Transverse colon (tissue), 4 donors: Measurements from ENCODE around the gene SNN. TPM values are rescaled to one million over a fixed set of nuclear protein-coding genes. Genes with fewer than 3 reads are reported as not detected.

Experiments used
- DNase-seq: peaks from one replicate; pipeline ENCODE4 v3.0.0-alpha.2; 2019
- H3K27ac ChIP-seq, 4 donors: fragments of 200-600 bp; sonication (generic); 2 replicates each; pipeline ENCODE4 v1.5.1; 2016 to 2018; ENCODE audit warnings: inconsistent platforms in 4 of 4
- H3K27me3 ChIP-seq: fragments of 200-600 bp; sonication (generic); 2 replicates; pipeline ENCODE4 v1.5.1; 2017; ENCODE audit warnings: inconsistent platforms
- H3K36me3 ChIP-seq, 4 donors: fragments of 200-600 bp; sonication (generic); 2 replicates each; pipeline ENCODE4 v1.5.1; 2017 to 2019; ENCODE audit warnings: inconsistent platforms in 4 of 4
- H3K4me1 ChIP-seq, 4 donors: fragments of 200-600 bp; sonication (generic); 2 replicates each; pipeline ENCODE4 v1.5.1; 2017 to 2020; ENCODE audit warnings: inconsistent platforms in 4 of 4
- H3K4me3 ChIP-seq, 4 donors: fragments of 200-600 bp; sonication (generic); 1 replicate in 1 of 4; 2 replicates in 3 of 4; pipeline versions ENCODE4 v1.5.1 to v1.6.1; 2017 to 2019; ENCODE audit warnings: inconsistent platforms in 4 of 4
- H3K9me3 ChIP-seq, 2 donors: fragments of 200-600 bp; sonication (generic); 2 replicates each; pipeline ENCODE4 v1.5.1; 2017 to 2019; ENCODE audit warnings: inconsistent platforms in 2 of 2
- CTCF ChIP-seq, 5 experiments: fragments of 200-600 bp in 3 of 5; fragments of 450-650 bp in 2 of 5; sonication (generic) in 3 of 5; IDR thresholded peaks; 1 replicate in 2 of 5; 2 replicates in 3 of 5; pipeline ENCODE4 v1.5.1; 2016 to 2017; ENCODE audit warnings: antibody characterized with exemption in 5 of 5, inconsistent platforms in 3 of 5, mild to moderate bottlenecking in 2 of 5, moderate library complexity in 1 of 5
- EP300 ChIP-seq: sonication (generic); formaldehyde crosslinking; IDR thresholded peaks from one replicate; pipeline ENCODE4 v1.6.1; 2017; ENCODE audit warnings: antibody characterized with exemption, low read depth
- POLR2A ChIP-seq: fragments of 450-650 bp; IDR thresholded peaks from one replicate; pipeline ENCODE4 v1.6.1; 2016; ENCODE audit warnings: antibody characterized with exemption, mild to moderate bottlenecking, moderate library complexity
- POLR2AphosphoS5 ChIP-seq, 3 donors: sonication (generic); formaldehyde crosslinking; IDR thresholded peaks; one replicate each; pipeline ENCODE4 v1.6.1; 2016; ENCODE audit warnings: antibody characterized with exemption in 3 of 3
- WGBS, 2 donors: methylation state at CpG; one replicate each; pipeline ENCODE4 v1.1.5; 2018; ENCODE audit warnings: low coverage in 1 of 2; 5-methylcytosine and 5-hydroxymethylcytosine counted together
- in situ Hi-C, 4 donors: fragments of 200-750 bp; cut with MboI; loops; one replicate each; pipeline versions ENCODE4 v1.15.0 to v1.15.1; 2017; ENCODE audit warnings: low sequenced_read_pairs in 3 of 4, low pct_ligation_motif_present in 1 of 4, low pct_unique_long_range_greater_than_20kb in 1 of 4
- intact Hi-C: fragments of 100-400 bp; cut with DNase I; formaldehyde crosslinking; loops from one replicate; pipeline ENCODE4 v1.15.1; 2023; ENCODE audit warnings: low total_unique reads
- total RNA-seq, 4 donors: library from RNA; depleted of rRNA; stranded (reverse); fragments of >200 nt; gene quantifications; one replicate each; pipeline ENCODE4 v1.1.0, GENCODE V29; 2016

The SNN gene
- total RNA-seq, 4 donors from 2014 or later: 4.9 to 12.3 (median 8.6) TPM

GRCh38 chr16:11674001-11674817 lies 6.0 kb downstream of the SNN start:
- Histone ChIP-seq H3K9me3 (no peaks in the 10 kb centered on the region), H3K27ac (peak overlapping the region in 1 of 4 donors; percentile 30), H3K36me3 (peaks cover 0 to 2% (median 0%) of the 10 kb centered on the region in 4 donors), H3K4me1 (peaks cover 12 to 68% (median 28%) of the 10 kb centered on the region in 4 donors), H3K27me3 (peaks cover under 1% of the 10 kb centered on the region), H3K4me3 (no peak overlapping the region)
- in situ Hi-C loops: no loop called here
- 91% methylated on average over 25 of the region's 25 CpGs; no CpG with 5 or more reads in 1 of the 2 donors for WGBS, 2 donors
- DNase-seq: no peak
- intact Hi-C loops: no loop called here
- no peak for TF ChIP-seq CTCF (IDR thresholded peaks at IDR 0.05)
- TF ChIP-seq POLR2AphosphoS5 (IDR thresholded peaks at IDR 0.05): no peak

- H3K4me3 ChIP-seq: no peak overlapping the region
- no peaks in the 10 kb centered on the region for H3K9me3 ChIP-seq
- peaks cover 12 to 64% (median 21%) of the 10 kb centered on the region in 4 donors for H3K4me1 ChIP-seq
- no peak for DNase-seq
- 19 to 48% methylated on average over 4 to 14 of the region's 15 CpGs for WGBS, 2 donors
- peaks cover 0 to 9% (median 0%) of the 10 kb centered on the region in 4 donors for H3K36me3 ChIP-seq
- in situ Hi-C loops: no loop called here
- intact Hi-C loops: no loop called here
- TF ChIP-seq EP300 (no peak), POLR2AphosphoS5 (IDR thresholded peaks at IDR 0.05) (no peak), CTCF (IDR thresholded peaks at IDR 0.05) (no peak), POLR2A (no peak)
- H3K27me3 ChIP-seq: no peaks in the 10 kb centered on the region
- peak overlapping the region in 3 of 4 donors; percentile 8 to 22 (median 20) for H3K27ac ChIP-seq
Measured at GRCh38 chr16:11674818-11675560, 6.7 kb downstream of the SNN start.

GRCh38 chr16:11675561-11676511 lies 7.6 kb downstream of the SNN start:
- H3K27me3 ChIP-seq: no peaks in the 10 kb centered on the region
- intact Hi-C loops: no loop called here
- no peak overlapping the region for H3K4me3 ChIP-seq
- TF ChIP-seq CTCF (IDR thresholded peaks at IDR 0.05) (no peak), EP300 (no peak), POLR2A (no peak), POLR2AphosphoS5 (IDR thresholded peaks at IDR 0.05) (no peak)
- DNase-seq: peak; percentile 69
- peak overlapping the region in 3 of 4 donors; percentile 8 to 22 (median 20) for H3K27ac ChIP-seq
- 76% methylated on average over 38 of the region's 42 CpGs; no CpG with 5 or more reads in 1 of the 2 donors for WGBS, 2 donors
- H3K4me1 ChIP-seq: peaks cover 11 to 60% (median 19%) of the 10 kb centered on the region in 4 donors
- H3K36me3 ChIP-seq: peaks cover 0 to 9% (median 0%) of the 10 kb centered on the region in 4 donors
- H3K9me3 ChIP-seq: no peaks in the 10 kb centered on the region
- in situ Hi-C loops: no loop called here
